Amniotic stem cell (primary cell): ENCODE results near the gene SMAD3.

Experiments used
- DNase-seq: peaks from one replicate; lab custom pipeline; 2025; lab: John Stamatoyannopoulos, UW

SMAD3 gene

DNA sequence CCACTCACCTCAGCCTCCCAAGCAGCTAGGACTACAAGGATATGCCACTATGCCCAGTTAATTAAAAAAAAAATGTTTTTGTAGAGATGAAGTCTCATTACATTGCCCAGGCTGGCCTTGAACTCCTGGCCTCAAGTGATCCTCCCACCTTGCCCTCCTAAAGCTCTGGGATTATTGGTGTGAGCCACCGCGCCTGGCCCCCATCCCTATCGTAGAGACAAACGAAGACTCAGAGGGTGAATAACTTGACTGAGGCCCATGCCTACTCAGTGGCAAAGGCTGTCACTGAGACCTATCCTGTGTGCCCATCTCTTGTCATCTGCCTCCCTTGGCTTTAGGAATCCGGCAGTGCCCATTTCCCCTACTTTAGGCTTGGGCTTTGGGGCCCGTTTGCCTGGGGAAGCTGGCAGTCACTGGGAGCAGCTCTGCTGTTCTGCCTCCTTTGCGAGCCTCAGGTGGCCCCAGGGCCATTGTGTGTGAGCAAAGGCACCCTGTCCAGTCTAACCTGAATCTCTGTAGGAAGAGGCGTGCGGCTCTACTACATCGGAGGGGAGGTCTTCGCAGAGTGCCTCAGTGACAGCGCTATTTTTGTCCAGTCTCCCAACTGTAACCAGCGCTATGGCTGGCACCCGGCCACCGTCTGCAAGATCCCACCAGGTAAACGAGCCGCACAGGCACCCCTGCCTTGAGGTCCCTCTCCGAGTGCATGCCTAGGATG lies 119.0 kb downstream of the SMAD3 start:
- no peak for DNase-seq

DNA sequence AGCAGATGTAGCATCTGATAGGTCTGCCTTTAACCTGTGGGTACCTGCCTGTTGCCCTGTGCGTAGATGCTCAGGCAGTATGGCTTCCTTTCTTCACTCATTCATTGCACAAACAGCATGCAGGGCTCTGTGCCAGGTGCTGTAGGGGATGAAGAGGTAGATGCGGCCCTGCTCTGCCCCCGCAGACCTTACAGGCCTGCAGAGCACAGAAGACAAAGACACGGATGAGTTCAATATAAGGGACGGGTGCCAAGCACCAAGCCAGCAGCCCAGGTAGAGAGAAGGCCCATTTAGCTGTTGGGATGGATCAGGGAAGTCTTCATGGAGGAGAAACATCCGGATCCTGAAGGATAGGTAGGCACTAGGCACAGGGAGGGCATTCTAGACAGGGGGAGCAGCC lies 119.6 kb downstream of the SMAD3 start:
- no peak for DNase-seq

DNA sequence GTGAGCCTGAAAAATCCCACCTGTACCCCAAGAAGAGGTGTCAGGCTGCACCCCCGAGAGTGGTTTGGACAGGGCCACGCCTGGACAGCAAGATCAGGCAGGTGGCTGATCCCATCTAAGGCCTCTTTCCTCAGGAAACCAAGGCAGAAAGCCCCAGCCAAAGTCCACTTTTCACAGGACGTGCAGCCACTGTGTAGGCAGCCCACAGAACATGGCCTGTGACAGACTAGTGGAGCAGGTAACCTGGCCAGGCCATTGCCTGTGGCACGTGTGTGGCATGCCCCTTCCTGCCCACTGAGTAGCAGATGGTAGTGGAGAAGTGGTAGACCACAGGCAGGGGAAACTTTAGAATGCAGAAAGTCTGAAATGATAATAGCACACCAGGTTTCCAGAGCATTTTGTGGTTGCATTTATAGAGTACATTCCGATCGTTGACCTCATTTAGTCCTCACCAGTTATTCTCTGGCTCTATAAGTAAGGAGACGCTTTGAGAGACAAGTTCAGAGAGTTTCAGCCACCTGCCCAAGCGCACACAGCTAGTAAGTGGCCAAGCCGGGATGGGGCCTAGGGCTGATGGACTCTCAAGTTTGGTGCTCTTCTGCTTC lies 120.3 kb downstream of the SMAD3 start:
- no peak for DNase-seq

DNA sequence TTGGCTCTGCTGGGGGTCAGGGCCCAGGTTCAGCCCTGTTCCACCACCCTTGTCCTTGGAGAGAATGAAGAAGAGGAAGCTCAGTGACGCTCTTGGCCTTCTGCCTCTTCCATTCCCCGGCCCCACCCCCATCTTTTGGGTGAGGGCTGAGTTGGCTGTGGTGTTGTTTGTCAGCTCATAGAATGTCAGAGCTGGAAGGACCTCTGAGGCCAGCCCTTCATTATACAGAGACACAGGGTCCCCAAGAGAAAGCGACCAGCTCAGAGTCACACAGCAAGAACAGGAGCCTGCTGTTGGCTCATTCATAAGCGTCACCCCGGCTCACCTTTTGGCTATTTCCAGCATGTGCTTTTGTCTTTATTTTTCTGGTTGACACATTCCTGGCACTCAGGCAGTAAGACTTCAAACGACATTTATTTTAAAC lies 120.8 kb downstream of the SMAD3 start:
- no peak for DNase-seq

DNA sequence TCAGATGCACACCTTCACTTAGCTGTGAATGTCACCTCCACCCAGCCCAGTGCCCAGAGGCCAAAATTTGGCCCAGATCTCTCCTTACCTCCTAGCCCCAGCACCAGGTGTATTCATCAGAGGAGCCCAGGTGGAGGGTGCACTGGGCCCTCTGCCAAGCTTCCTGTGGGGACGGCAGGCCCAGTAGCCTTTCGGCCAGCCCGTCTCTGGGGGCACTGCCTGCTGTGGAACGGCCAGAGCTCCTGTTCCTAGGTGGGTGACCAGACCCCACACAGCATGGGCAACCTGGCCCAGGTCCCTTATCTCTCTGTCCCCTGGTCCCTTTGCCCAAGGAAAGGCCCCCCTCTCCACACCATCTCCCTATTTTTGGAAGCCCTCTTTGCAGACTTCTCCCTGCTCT lies 121.3 kb downstream of the SMAD3 start:
- no peak for DNase-seq

DNA sequence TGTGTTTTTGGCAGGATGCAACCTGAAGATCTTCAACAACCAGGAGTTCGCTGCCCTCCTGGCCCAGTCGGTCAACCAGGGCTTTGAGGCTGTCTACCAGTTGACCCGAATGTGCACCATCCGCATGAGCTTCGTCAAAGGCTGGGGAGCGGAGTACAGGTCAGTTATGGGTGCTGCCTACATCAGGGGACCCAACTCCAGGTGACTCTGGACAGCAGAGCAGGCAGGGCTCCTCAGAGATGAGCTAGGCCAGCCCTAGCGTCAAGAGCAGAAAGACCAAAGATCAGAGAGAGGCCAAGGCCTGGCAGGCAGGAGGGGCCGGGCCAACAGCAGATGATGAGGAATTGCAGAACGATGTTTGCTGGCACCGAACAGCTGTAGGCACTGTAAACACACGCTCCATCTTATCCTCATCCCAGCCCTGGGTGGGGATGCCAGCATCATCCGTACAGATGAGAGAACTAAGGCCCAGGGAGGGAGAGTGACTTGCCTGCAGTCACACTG lies 122.0 kb downstream of the SMAD3 start:
- no peak for DNase-seq

DNA sequence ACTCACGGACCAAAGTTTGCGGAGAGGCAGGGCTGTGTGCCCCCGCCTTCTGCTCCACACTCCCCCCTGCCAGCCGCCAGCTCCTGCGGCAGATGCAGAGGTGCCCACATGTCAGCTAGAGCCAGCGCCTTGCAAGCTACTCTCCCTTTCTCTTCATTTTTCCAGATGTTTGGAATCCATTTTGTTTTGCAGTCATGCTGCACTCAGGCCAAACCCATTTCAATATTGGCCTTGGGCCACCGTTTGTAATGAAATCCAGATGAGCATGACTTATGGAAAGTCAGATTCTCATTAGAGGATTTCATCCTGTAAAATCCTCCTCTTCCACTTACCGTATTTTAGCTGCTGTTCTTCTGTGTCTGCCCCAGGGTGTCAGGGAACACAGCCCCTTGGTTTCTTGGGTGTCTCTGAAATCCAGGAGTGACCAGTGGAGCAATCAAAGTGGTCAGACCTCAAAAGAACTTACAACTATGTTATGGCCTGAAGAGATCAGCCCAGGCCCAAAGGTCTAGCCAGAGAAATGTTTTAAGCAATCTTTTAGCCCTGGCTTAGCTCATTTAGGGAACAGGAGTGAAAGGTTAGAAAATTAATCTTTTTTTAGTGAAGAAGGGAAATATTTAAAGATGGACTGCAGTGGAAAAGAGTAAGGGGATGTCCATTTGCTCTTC lies 123.3 kb downstream of the SMAD3 start:
- peak; percentile 51 for DNase-seq

DNA sequence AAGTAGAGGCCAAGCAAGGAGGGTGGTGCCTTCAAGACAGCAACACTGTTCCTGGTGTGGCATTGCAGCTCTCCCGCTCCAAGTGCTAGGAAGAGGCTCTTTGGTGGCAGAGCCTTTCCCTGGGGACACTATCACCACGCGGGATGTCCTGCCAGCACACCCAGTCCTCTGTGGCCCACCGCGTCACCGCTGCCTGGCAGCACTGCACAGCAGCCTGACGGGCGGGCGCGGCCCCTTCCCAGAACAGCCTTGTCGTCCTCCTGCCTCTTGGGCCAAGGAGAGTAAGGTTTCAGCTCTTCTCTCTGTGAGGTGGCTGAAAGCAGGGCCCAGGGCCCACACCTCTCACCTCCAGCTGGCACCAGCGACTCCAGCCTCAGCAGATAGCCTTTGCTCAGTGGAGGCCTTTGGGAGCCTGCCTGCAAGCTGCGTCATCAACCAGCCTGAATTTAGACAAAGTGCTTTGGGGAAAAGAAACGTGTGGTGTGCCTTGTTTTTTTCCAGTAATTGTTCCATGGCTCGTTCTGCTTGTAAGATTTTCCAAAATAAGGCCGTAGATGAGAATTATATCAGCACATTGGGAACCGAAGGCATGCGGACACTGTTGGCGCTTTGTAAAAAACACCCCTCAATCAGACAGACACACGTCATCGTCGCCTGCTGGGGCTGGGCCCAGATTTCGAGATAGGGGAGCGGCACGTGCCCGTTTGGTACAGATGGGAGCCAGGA lies 124.1 kb downstream of the SMAD3 start:
- no peak for DNase-seq

DNA sequence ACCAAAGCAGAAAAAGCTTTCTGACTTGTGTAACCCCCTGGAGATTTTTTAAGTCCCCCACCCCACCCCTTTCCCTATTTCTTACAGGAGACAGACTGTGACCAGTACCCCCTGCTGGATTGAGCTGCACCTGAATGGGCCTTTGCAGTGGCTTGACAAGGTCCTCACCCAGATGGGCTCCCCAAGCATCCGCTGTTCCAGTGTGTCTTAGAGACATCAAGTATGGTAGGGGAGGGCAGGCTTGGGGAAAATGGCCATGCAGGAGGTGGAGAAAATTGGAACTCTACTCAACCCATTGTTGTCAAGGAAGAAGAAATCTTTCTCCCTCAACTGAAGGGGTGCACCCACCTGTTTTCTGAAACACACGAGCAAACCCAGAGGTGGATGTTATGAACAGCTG lies 124.9 kb downstream of the SMAD3 start:
- DNase-seq = no peak

DNA sequence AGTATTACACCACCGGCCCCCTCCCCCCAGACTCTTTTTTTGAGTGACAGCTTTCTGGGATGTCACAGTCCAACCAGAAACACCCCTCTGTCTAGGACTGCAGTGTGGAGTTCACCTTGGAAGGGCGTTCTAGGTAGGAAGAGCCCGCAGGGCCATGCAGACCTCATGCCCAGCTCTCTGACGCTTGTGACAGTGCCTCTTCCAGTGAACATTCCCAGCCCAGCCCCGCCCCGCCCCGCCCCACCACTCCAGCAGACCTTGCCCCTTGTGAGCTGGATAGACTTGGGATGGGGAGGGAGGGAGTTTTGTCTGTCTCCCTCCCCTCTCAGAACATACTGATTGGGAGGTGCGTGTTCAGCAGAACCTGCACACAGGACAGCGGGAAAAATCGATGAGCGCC lies 125.4 kb downstream of the SMAD3 start:
- DNase-seq = no peak

DNA sequence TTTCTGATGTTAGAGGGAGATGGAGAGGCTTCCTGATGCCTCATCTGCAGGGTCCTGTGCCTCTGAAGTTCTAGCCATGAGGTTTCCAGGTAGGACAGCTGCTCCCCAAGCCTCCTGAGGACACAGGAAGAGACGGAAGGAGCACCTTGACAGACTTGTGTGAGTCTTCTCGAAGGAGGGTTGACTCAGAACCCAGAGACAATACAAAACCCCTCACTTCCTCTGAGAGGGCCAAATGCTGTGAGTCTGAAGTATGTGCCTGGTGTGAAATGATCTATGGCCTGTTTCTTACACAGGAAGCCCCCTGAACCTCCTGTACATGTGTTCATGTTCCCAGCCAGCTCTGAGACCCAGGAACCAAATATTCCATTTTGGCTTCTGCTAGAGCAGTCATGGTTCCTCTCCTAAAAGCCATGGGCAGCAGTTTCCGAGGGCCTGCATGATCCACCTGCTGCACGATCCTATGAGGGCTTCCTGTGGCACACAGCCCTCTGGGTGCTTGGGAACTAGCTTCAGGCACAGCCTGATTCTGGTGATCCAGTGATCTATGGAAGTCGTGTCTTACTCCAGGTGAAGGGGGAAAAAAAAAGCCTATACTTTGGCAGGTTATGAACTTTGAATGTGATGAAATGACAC lies 126.9 kb downstream of the SMAD3 start:
- DNase-seq = no peak

DNA sequence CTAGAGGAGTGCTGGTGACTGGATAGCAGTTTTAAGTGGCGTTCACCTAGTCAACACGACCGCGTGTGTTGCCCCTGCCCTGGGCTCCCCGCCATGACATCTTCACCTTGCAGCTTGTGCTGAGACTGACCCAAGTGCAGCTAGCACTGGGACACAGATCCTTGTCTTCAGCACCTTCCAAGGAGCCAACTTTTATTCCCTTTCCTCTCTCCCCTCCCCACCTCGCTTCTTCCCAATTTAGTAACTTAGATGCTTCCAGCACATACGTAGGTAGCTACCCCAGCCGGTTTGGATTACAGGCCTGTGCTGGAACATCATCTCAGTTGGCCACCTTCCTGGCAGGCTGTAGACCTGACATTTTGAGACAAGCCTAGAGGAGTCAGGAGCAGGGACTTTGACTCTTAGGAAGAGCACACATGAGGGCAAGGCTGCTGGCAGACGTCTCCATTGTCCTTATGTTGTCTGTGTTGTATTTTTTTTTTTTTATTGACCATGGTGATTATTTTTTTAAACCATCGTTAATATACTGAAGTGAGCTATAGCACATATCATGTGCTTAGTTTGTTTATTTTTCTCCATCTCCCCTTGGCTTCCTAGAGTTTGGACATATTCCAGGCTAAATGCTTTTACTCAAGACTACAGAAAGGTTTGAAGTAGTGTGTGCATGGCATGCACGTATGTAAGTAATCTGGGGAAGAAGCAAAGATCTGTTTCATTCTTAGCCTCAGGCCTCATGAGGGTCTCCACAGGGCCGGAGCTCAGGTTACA lies 128.0 kb downstream of the SMAD3 start:
- no peak for DNase-seq

DNA sequence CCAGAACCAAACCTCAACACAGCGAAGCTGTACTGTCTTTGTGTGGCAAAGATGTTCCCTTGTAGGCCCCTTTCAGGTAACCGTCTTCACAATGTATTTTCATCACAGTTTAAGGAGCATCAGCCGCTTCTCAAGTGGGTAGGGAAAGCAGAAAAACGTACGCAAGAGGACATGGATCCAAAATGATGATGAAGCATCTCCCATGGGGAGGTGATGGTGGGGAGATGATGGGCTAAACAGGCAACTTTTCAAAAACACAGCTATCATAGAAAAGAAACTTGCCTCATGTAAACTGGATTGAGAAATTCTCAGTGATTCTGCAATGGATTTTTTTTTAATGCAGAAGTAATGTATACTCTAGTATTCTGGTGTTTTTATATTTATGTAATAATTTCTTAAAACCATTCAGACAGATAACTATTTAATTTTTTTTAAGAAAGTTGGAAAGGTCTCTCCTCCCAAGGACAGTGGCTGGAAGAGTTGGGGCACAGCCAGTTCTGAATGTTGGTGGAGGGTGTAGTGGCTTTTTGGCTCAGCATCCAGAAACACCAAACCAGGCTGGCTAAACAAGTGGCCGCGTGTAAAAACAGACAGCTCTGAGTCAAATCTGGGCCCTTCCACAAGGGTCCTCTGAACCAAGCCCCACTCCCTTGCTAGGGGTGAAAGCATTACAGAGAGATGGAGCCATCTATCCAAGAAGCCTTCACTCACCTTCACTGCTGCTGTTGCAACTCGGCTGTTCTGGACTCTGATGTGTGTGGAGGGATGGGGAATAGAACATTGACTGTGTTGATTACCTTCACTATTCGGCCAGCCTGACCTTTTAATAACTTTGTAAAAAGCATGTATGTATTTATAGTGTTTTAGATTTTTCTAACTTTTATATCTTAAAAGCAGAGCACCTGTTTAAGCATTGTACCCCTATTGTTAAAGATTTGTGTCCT lies 129.0 kb downstream of the SMAD3 start:
- no peak for DNase-seq

DNA sequence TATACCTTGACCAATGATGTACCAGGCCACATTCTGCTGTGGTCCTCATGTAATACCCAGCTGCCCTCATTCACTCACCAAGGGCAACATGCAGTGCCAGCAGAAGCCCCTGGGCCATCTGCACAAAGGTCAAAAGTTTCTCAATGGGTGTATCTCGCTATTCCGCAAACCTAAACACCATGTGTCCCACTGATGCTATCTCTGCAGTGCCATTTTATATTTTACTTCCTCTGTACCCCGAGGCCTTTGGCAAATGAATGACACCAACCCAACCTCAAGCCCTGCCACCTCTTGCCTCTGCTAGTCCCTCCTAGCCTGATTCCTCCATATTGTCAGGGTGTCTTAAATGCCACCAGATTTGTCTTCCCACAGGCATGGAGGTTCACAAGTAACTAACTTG lies 129.9 kb downstream of the SMAD3 start:
- DNase-seq = no peak

DNA sequence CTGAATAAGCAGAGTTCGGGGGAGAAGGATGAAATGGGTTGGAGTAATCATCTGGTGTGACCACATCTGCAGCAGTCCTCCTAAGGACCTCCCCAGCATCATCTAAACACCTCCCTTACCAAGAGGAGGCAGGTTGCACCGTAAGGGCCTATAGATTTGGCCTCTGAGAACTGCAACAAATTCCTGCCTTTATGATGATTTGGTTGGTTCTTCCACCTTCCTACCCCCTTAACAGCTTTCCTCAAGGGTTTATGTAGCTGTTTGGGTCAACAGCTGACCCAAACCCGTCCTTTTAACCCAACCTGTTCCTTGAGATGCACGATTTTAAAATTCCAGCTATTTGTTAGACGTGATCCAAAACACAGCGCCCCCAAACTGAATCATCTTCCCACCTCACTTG lies 130.8 kb downstream of the SMAD3 start:
- no peak for DNase-seq

DNA sequence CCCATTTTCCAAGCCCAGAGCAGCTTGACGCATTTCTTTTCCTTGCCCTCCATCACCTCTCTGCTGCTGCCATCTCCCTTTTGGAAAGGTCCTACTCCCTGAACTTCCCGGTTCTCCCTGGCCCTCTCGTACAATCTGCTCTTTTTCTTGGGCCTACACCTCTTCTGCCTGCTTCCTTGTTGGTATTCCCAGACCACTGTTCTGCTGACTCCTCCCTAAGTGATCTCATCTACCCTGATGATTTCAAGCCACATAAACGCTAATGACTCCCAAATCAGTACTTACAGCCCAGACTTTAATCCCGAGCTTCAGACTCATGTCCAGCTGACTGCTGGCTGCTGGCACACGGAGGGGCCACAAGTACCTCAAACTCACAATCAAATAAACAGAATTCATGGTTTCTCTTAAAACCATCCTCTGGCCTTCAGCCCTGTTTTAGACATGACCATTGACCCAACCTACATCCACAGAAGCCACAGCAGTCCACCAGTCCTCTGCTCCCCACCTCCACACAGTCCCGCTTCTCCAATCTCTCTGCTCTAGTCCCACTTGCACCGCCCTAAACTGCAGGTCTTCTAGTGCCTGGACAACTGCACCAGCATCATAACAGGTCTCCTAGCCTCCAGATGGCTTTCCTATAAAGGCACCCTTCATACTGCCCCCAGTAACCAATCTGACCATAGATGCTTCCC lies 131.4 kb downstream of the SMAD3 start:
- DNase-seq = no peak

DNA sequence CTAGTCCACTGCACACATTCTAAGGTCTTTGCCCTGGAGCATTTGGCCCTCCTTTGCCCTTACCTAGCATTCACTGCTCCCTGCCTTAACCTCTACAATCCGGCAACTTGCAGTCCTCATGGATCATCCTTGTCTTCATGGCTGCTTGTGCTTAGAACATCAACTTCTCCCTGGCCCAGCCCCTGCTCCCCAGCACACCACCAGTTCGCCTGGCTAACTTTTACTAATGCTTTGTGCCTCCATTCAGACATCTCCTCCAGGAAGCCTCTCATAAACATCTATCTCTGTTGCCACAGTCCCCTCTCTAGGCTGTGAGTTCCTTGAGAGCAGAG lies 131.9 kb downstream of the SMAD3 start:
- no peak for DNase-seq

DNA sequence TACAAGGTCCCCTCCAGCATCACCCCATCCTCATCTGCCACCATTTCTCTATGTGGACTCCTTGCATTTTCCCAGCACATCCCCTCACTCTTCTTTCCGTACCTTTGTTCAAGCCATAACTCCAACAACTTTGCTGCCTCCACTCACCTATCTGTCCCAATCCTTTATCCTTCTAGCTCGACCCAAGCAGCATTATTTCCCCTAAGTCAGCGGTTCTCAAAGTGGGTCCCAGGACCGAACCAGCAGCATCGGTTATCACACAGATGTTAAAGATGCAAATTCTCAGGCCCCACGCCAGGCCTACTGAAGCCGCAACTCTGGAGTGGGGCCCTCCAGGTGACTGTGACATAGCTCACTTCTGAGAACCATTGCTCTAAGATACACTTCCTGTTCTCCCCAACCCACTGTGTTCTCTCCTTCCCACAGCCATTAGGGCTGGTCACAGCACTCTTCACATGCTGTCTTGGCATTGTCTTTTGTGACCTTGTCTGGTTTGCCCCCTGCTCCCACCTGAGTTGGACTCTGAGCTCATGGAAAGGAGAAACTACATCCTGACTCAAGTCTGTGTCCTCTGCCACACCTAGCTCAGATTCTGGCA lies 132.9 kb downstream of the SMAD3 start:
- no peak for DNase-seq

DNA sequence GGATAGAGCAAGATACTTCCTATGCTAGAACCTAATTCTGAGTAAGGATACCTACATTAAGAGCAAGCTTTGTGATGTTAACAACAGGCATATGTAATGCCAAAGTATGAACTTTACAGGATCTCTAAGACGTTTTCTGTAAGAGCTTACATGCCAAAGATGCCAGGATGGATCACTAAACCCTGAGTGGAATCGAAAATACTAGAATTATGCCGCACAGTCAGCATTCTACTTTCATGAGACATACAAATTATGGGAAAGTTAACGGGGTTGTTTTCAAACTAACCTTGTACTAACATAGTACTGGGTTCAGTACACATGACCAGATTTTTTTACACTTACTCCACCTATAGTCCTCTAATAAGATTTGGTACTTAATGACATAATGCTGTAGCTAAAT lies 134.0 kb downstream of the SMAD3 start:
- no peak for DNase-seq
